NCI-H82 treated with DMSO at 0.1 percent for 48 hours (cell line): ENCODE data around the gene KATNB1.
"Not testable (repeated sequence)": the region's sequence is repeated elsewhere in the genome, so short reads cannot be mapped to it uniquely, and the experiment has no call there.

Experiments
- DNase-seq: peaks from one replicate; lab custom pipeline; 2025; ENCODE audit not compliant: unreplicated experiment; lab: John Stamatoyannopoulos, UW

KATNB1 gene

DNA sequence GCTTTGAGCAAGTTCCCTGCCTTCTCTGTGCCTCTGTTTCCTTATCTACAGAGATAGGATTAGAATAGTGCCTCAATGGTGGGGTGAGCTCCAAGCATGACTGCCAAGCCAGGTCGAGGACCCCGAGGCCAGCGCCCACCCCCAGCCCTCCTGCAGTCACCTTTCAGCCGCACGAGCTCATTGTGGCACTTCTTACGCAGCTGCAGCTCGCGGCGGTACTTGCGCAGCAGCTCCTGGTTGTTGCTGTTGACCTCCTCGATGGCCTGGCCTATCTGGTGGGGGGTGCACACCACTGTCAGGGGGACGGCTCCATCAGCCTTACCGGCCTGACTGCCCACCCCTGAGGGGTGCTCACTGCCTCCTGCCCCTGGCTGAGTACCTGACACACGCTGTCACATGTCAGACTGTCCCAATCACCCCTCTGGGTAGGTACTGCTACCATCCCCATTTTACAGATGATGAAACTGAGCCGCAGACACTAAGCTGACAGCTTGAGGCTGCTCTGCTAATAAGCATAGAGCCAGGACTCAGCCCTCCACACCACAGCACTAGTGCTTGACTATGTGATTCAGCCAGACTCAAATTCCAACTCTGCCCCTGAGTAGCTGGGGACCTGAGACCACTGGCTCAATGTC is 31.3 kb downstream of the KATNB1 start:
- DNase-seq, result no peak

DNA sequence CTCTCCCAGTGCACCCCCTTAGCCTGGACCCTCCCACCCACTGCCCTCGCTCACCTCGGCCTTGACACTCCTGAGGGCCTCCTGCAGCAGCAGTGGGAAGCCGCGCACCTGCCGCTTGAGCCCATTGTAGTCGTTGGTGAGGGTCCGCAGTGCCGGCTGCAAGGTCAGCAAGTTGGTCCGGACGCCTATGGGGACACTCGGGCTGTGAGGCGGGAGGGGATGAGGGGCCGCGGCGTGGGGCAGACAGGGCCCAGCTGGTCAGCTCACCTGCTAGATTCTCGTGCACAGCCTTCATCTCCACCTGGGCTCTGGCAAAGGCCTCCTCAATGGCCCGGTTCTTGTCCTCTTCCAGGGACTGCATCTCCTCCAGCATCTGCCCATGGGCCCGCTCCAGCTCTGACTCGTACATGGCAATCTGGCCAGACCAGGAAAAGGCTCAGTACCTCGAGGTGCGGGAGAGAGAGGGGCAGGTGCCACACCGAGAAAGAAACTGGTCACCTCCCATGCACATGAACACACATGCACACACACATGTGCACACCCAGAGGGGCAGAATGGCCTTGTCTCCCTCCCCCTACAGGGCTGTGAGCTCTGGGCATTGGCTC is 34.1 kb downstream of the KATNB1 start:
- DNase-seq, result no peak

DNA sequence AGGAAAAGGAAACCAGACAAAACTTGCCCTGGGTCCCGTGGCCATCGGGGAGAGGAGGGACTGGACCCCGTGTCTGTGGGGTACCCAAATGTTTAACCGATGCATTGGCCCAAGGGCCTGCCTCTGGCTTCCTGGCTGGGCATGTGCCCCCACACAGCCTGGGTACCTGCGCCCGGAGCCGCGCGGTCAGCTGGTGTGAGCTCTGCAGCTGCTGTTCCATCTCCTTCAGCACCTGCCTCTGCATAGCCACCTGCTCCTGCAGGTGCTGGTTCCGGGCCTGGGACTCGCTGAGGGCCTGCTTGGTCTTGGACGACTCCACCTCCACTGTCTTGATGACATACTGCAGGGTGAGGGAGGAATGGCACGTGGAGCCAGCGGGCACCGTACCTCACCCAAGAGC is 34.8 kb downstream of the KATNB1 start:
- DNase-seq, result no peak

DNA sequence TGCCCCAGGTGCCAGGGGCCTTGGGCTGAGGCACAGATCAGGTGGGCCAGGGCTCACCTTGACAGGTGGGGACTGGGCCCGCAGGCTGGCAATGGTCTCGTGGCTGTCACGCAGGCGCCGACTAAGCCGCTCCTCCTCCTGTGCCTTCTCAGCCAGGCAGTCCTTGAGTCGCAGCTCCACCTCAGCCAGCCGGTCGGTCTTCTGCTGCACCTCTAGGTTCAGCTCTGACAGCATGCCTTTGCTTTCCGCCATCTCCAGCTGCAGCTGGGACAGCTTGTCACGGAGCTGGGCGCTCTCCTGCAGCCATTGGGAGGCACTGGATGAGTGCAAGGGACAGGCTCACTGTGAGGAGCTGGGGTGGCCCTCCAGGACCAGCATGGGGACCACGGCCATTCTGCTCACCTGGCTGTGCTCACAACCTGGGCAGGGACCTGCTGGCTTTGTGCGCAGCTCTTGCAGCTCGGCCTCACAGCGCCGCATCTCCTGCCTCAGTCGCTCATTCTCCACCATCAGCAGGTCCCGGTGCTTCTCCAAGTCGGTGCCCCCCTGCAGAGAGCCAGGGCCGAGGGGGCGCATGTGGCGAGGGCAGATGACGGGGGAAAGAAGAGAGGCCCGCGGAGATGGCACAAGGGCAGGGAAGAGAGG is 35.7 kb downstream of the KATNB1 start:
- no peak for DNase-seq

DNA sequence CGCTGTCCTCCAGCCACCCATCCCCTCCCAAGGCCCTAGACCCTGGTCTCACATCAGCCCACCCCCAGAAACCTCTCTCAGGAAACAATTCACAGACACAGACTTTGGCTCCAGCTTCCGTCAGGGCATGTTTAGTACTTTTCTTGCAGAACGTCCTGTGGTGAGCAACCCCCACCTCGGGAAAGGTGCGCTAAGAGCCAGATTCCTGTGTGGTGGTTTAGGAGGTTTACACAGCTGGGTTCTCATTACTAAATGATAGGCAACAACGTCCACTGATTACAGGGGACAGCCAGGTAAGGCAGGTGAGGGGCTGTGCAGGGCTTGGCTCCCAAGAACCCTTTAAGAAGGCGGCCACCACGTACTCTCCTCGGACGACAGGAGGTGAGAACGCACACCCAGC is 37.4 kb downstream of the KATNB1 start:
- no peak for DNase-seq

DNA sequence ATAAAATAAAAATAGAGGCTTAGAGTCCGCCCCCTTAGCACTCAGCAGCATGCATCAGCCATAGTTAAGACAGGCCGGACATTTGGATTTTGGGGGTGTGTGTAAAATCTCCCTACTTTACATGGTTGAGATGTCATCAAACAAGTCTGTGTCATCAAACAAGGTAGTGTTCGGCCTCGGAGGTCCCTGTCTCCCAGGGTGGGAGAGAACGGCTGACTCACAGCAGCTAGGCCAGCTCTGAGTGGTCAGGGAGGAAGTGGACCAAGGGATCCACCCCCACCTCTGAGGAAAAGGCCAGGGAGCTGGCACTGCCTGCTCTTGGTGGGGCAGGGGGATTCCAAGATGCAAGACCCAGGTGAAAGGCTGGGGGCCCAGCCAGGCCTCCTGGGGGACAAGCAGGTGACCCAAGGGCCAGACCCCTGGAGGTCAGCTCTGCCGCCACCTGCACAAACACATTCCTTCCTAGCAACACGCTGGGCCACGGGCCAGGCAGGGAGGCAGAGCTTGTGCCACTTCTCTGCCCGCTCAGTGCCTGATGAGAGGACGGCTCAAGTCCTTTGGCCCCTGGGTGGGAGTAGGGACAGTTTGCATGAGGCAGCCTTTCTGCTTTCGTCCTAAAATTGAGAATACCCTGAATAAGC is 38.2 kb downstream of the KATNB1 start:
- no peak for DNase-seq

DNA sequence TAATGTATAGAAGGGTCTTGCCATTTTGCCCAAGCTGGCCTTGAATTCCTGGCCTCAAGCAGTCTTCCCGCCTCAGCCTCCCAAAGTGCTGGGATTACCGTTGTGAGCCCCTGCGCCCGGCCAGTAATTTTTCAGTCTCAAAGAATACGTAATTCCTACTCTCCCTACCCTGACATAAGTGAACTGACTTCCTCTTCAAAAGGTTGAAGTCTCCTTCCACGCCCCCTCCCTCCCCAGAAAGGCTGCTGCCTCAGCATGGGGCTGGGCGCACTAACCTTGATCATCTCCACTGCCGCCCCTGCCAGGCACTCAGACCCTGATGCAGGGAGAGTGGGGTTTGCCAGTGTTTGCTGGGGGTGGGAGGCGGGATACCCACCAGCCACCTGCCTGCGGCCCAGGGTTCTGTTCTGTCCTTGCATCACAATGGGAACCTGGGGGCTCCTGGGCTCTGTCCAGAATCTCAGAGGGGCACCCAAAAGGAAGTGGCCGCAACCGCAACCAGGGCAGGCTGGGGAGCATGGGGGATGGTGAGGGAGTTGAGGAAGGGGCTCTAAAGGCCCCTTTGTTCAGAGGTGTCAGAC is 39.2 kb downstream of the KATNB1 start:
- DNase-seq, result no peak

DNA sequence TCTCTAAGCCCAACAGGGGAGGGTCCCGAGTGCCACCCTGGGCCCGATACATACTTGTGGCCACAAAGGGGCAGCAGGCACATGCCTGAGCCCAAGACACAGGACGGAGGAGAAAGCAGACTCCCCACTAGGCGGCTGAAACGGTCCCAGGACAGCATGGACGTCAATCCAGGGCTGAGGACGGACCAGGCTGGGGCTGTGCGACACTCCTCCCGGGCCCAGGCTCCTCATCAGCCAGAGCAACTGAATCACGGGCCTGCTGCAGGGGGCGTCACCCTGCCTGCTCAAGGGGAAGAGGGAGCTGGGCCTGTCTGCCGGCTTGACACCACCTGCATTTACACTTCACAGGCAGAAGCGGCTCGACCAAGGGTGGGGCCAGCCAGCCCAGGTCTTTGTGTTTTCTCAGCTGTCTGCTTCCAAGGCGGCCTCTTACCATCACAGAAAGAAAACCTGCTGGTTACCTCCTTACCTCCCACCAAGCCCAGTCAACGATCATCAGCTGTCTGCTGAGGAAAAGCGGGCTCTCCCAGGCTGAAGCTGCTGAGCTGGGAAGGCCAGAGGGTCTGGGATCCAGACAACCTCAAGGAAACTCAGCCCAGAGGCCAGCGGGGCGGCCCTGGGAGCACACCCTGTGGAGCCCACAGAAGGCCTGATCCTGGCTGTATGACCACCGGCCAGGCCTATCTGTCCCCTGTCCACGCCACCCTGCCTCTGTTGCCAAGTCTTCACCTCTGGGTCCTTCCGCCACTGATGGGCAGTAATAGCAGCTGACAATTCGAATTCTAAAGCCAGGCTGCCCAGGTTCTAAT is 40.3 kb downstream of the KATNB1 start:
- DNase-seq, result no peak

DNA sequence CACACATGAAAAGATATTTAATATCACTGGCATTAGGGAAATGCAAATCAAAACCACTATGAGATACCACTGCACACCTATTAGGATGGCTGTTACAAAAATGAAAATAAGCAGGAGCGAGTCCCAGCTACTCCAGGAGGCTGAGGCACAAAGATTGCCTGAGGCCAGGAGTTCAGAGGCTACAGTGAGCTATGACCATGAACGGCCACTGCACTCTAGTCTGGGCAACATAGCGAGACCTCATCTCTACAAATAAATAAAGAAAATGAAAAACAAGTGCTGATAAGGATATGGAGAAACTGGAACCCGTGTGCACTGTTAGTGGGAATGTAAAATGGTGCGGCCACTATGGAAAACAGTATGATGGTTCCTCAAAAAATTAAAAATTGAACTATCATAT is 43.1 kb downstream of the KATNB1 start:
- DNase-seq, result no peak

DNA sequence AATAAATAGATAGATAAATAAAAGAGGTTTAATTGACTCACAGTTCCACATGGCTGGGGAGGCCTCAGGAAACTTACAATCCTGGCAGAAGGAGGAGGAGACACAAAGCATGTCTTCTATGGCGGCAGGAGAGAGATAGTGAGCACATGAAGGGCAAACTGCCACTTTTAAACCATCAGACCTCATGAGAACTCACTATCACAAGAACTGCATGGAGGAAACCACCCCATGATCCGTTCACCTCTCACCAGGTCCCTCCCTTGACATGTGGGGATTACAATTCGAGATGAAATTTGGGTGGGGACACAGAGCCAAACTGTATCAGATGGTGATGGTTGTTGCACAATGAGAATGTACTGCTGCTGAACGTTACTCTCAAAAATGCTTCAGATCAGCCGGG is 44.3 kb downstream of the KATNB1 start:
- not testable (repeated sequence) for DNase-seq

DNA sequence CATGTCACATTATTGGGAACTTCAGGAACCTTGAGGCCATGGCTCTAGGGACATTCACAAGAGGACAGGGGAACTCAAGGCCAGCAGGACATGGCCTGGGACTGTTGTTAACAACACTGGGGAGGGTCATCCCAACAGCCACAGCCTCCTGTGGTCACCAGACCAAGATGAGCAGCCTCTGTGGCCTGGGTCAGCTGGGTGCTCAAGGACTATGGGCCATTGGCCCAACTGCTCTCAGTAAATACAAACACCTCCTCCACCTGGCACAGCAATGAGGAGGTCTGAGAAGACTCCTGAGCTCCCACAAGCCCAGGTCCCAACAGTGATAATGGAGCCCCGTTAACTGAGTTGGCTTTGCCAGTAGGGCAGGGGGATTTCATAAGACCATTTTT is 45.8 kb downstream of the KATNB1 start:
- DNase-seq, result no peak

DNA sequence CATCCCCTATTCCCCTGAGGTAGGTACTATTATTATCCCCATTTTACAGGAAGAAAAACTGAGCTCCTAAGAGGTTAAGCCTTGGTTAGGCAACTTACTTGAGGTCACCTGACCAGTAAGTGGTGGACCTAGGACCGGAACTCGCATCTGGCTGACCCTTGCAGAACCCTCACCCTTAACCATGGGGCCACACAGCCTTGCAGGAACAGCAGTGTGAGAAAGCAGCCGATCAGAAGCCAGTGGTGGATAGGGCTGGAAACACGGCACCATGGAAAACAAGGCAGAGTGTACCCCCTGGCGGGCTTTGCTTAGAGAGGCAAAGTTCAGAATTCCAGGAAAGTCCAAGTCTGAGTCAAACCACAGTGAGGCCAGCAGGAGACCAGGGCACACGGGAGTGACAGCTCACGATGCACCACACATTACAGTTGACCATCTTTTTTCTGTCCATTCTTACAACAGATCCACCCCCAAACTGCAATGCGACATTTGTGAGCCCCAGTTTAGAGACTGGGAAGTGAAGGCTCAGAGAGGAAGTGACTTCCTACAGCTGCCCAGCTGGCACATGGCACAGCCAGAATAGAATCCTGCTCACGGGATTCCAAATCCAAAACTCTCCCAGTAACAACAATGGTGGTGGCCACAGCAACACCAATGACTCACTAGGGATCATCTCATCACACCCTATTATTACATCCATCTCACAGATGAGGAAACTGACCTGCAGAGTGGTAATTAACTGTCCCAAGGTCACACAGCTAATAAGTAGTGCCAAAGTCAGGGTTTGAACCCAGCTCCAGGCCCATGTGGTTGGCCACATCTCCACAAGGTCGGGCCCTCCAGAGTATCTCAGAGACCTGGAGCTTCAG is 46.4 kb downstream of the KATNB1 start:
- DNase-seq, result no peak

DNA sequence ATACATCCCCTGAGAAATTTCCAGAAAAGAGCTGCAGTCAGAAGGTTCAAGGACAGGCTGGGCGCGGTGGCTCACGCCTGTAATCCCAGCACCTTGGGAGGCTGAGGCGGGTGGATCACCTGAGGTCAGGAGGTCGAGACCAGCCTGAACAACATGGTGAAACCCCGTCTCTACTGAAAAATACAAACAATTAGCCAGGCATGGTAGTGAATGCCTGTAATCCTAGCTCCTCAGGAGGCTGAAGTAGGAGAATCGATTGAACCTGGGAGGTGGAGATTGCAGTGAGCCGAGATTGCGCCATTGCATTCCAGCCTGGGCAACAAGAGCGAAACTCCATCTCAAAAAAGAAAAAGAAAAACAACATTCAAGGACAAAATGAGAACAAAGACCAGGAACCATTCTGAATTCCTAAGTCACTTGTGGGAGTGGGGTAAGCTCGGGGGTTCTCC is 47.1 kb downstream of the KATNB1 start:
- not testable (repeated sequence) for DNase-seq

DNA sequence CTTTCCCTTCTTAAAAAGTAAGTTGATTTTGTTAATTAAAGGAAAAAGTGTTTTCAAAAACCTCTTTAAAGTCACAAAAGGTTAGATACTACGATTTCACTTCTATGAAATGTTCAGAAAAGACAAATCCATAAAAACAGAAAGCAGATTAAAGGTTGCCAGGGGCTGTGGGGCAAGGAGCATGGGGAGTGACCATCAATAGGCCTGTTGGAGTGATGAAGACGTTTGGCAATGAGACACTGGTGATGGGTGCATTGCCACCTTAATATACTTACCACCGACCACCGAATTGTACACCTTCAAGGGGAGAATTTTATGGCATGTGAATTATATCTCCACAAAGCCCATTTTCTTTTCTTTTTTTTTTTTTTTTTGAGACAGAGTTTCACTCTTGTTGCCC is 47.5 kb downstream of the KATNB1 start:
- DNase-seq, result no peak

DNA sequence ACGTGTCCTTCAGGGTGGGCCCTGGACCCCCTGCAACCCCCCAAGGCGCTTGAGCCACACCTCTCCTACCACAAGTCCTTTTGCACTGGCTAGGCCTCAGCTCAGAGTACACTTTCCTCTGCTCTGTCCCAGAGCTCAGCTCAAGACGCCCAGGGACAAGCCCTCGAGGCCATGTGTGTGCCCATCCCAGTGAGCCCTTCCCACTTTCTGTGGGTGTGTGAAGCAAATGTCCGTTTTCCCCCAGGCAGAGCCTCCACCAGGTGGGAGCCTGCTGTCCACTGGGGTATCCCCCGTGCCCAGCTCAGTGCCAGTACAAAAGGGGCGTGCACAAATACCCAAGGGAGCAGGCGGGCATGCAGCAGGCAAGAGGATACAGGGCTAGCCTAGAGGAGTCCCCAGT is 48.3 kb downstream of the KATNB1 start:
- DNase-seq, result no peak

DNA sequence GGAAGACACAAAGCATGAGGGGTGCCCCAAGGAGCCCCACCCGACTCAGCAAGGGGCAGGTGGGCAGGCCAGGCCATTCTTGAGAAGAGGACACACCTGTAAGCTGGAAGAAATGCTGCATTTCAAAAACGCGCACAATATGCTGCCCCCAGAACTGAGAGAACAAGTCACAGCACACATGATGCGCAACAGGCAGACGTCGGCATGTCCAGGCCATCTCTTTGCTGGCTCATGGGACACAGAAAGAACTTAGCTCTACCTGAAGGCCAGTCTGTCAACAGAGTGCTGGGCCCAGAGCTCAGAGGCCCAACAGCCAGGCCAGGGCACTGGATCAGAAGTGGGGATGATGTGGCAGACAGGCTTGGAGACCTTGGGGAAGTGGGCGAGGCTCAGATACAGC is 48.8 kb downstream of the KATNB1 start:
- no peak for DNase-seq

DNA sequence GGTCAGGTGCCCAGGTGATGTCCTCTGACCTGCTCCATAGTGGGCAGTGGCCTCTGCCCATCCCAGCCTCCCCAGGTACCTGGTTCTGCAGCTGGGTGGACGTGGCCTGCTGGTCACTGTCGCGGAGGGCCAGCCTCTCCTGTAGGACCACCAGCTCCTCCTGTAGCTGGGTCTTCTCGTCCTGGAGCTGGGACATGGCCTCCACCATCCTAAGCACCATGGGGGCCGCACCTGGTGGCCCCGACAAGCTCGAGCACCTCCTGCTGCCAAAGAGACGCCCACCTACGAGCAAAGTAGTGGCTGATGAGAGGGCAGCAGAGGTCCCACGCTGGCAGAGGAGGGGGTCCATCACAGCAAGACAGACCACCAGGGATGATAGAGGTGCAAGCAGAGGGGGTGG is 49.8 kb downstream of the KATNB1 start:
- no peak for DNase-seq

DNA sequence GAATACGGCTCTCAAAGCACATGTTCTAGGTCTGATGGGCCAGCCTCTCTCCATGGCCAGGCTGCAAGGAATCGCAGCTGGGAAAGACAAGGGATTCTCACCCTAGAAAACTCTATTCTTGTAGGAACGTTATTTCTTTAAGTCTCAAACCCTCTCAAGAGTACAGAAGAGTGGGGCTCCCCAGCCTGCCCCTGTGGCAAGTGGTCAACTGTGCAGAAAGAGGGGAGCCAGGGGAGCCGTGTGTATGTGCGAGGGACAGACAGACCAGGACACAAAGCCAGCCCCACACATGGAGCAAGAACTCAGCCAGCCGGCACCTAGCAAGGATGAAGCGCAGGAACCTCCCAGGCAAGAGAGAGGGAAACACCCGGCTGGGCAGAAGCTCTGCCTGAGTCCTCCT is 50.4 kb downstream of the KATNB1 start:
- no peak for DNase-seq

DNA sequence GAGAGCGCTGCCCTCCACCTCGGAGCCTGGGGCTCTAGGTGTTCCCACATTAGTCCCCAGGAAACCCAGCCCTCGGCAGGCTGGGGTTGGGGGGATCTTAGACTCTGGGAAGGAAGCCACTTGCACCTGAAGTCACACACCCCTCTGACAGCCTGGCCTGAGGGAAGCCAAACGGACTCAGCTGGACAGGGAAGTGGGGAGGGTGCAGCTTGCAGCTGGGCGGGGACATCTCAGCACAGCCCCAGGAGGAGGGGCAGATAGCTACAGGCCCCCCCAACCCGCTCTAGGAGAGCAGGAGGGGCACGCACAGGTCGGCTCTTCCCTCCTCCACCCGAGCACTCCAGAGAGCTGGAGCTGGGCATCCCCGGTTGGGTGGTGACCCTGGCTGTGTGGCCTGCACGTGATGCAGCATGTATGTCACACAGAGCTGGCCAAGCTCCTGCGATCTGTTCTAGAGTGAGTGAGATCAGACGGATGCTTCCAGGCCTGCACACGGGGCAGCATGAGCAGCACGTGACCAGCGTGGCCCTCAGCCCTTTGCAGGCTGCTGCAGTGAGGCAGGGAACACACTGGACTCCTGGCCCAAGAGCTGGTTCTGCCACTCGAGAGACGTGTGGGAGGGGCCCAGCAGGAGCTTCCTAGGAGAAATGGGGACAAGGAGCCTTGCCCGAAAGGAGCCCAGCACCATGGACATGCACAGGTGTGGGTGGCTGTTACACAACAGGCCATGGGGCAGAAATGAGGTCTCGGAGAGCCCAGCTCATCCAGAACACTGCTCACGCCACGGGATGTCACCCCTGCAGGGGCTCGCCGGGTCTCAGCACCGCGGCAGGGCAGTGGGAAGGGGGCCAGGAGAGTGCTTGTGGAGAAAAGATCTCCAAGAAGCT is 51.3 kb downstream of the KATNB1 start:
- DNase-seq, result no peak
